Fibroblast of lung (primary cell): Measurements from ENCODE around the gene TMCC2.

Experiments used
- EZH2 ChIP-seq: IDR thresholded peaks from 2 replicates; pipeline ENCODE4 v1.5.1; 2012; ENCODE audit warnings: low read length, control low read depth, mild to moderate bottlenecking; ENCODE audit errors: missing control alignments
- TF ChIP-seq, protein P1 (sequence below), 2 donors: IDR thresholded peaks in 1 of 2; conservative IDR thresholded peaks in 1 of 2; 1 replicate in 1 of 2; 2 replicates in 1 of 2; pipeline ENCODE4 v1.5.1; 2011 to 2012; ENCODE audit warnings: low read length in 2 of 2, control low read depth in 1 of 2, inconsistent platforms in 1 of 2, low read depth in 1 of 2, mild to moderate bottlenecking in 1 of 2

DNA sequence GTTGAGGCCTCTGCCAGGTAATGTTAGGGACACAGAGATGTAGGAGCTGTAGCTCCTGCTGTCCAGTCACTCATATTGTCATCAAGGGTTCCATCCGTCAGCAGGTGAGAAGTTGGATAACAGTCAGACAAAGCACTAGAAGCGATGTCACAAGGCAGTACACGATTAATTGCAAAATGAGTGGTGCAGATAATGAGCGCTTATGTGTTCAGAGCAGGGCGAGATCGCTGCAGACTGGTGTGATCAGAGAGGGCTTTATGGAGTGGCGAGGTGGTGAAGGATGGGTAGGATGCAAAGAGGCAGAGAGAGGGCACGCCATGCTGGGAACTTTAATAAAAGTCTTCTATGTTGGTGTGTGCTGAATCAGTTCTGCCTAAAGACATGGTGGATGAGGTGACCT is 8.8 kb downstream of the TMCC2 start:
- TF ChIP-seq, protein P1, sequence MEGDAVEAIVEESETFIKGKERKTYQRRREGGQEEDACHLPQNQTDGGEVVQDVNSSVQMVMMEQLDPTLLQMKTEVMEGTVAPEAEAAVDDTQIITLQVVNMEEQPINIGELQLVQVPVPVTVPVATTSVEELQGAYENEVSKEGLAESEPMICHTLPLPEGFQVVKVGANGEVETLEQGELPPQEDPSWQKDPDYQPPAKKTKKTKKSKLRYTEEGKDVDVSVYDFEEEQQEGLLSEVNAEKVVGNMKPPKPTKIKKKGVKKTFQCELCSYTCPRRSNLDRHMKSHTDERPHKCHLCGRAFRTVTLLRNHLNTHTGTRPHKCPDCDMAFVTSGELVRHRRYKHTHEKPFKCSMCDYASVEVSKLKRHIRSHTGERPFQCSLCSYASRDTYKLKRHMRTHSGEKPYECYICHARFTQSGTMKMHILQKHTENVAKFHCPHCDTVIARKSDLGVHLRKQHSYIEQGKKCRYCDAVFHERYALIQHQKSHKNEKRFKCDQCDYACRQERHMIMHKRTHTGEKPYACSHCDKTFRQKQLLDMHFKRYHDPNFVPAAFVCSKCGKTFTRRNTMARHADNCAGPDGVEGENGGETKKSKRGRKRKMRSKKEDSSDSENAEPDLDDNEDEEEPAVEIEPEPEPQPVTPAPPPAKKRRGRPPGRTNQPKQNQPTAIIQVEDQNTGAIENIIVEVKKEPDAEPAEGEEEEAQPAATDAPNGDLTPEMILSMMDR (conservative IDR thresholded peaks at IDR 0.05 in 1 of 2, IDR thresholded peaks at IDR 0.05 in 1 of 2; ENCODE audit: low read depth in 1 of 2, low read length in 2 of 2), result no peak
- no peak for TF ChIP-seq EZH2
